H1 (cell line): ENCODE data around the gene PLEKHM3. TPM values are rescaled to one million over a fixed set of nuclear protein-coding genes. Genes with fewer than 3 reads are reported as not detected.
A peak's percentile ranks its signal among the peaks of the same experiment; 100 is the strongest.

Experiments used
- CTCF ChIA-PET: fragments of 300-600 bp; sonication (Branson Sonifier 250); formaldehyde crosslinking; loops from one replicate; lab custom pipeline; 2021; ENCODE audit not compliant: partially characterized antibody; lab: Charles Lee
- POLR2A ChIA-PET: fragments of 300-600 bp; sonication (Branson Sonifier 250); formaldehyde crosslinking; loops from one replicate; lab custom pipeline; 2021; ENCODE audit warnings: inconsistent platforms; ENCODE audit not compliant: partially characterized antibody; lab: Charles Lee
- DNase-seq, 2 experiments: peaks; one replicate each; pipeline versions ENCODE4 v3.0.0 to v3.0.0-alpha.2; 2010 to 2022; ENCODE audit warnings: low spot score in 2 of 2, low read depth in 1 of 2, mixed read lengths in 1 of 2
- FAIRE-seq: peaks from 2 replicates; lab custom pipeline; 2011; peaks lifted over from hg19 to GRCh38; lab: Jason Lieb, UNC
- H2AFZ ChIP-seq: 2 replicates; pipeline ENCODE4 v1.8.1; 2012; ENCODE audit warnings: low read length, inconsistent platforms
- H2AK5ac ChIP-seq: 2 replicates; pipeline ENCODE4 v1.6.1; 2013; ENCODE audit warnings: low read depth, low read length
- H2BK120ac ChIP-seq: replicated peaks from 2 replicates; pipeline ENCODE3; 2013; ENCODE audit warnings: low read depth, low read length, inconsistent platforms
- H2BK12ac ChIP-seq: 2 replicates; pipeline ENCODE4 v1.6.1; 2013; ENCODE audit warnings: low read depth, low read length
- H2BK15ac ChIP-seq: 2 replicates; pipeline ENCODE4 v1.6.1; 2013; ENCODE audit warnings: low read length
- H2BK20ac ChIP-seq: 2 replicates; pipeline ENCODE4 v1.6.1; 2013; ENCODE audit warnings: low read length
- H2BK5ac ChIP-seq: 2 replicates; pipeline ENCODE4 v1.6.1; 2013; ENCODE audit warnings: low read depth, low read length
- H3K14ac ChIP-seq: 2 replicates; pipeline ENCODE4 v1.6.1; 2013; ENCODE audit warnings: inconsistent platforms; ENCODE audit not compliant: insufficient read length
- H3K18ac ChIP-seq: 2 replicates; pipeline ENCODE4 v1.6.1; 2013; ENCODE audit warnings: low read length; ENCODE audit errors: extremely low read depth
- H3K23ac ChIP-seq: 2 replicates; pipeline ENCODE4 v1.6.1; 2013; ENCODE audit warnings: inconsistent platforms; ENCODE audit not compliant: insufficient read length
- H3K23me2 ChIP-seq: 2 replicates; pipeline ENCODE4 v1.6.1; 2013; ENCODE audit warnings: low read depth, low read length
- H3K27ac ChIP-seq: 2 replicates; pipeline ENCODE4 v1.6.1; 2011; ENCODE audit warnings: low read depth, low read length, inconsistent platforms
- H3K27me3 ChIP-seq, 4 experiments: replicated peaks in 1 of 4; 1 replicate in 1 of 4; 2 replicates in 3 of 4; pipeline versions ENCODE4 v1.6.1 to v1.8.1; 2011 to 2013; ENCODE audit warnings: low read length in 3 of 4, mild to moderate bottlenecking in 3 of 4, inconsistent platforms in 2 of 4, mixed read lengths in 2 of 4, moderate library complexity in 1 of 4; ENCODE audit not compliant: control insufficient read depth in 3 of 4, insufficient read depth in 3 of 4; ENCODE audit errors: extremely low read depth in 1 of 4
- H3K36me3 ChIP-seq, 4 experiments: 2 replicates each; pipeline versions ENCODE4 v1.6.1 to v1.8.1; 2011 to 2013; ENCODE audit warnings: mild to moderate bottlenecking in 4 of 4, low read length in 3 of 4, moderate library complexity in 2 of 4, control low read depth in 1 of 4, inconsistent platforms in 1 of 4; ENCODE audit not compliant: insufficient read depth in 4 of 4, control insufficient read depth in 2 of 4
- H3K4ac ChIP-seq: replicated peaks from 2 replicates; pipeline ENCODE3; 2013; ENCODE audit warnings: low read length, low read depth, mixed read lengths, inconsistent platforms; ENCODE audit not compliant: insufficient read length
- H3K4me1 ChIP-seq, 4 experiments: replicated peaks in 1 of 4; 1 replicate in 1 of 4; 2 replicates in 3 of 4; pipeline versions ENCODE4 v1.6.1 to v1.8.1; 2011 to 2013; ENCODE audit warnings: low read length in 3 of 4, inconsistent platforms in 2 of 4, mixed read lengths in 1 of 4; ENCODE audit not compliant: insufficient read depth in 4 of 4, control insufficient read depth in 3 of 4
- H3K4me2 ChIP-seq, 2 experiments: 2 replicates each; pipeline versions ENCODE4 v1.6.1 to v1.8.1; 2011 to 2013; ENCODE audit warnings: low read depth in 2 of 2, low read length in 2 of 2, control low read depth in 1 of 2, inconsistent platforms in 1 of 2, mild to moderate bottlenecking in 1 of 2; ENCODE audit not compliant: insufficient read depth in 1 of 2
- H3K4me3 ChIP-seq, 4 experiments: fragments of 200-600, 300-600 bp in 1 of 4; sonication (generic), shearing (Covaris generic), sonication (Bioruptor Twin) in 1 of 4; 2 replicates each; pipeline versions ENCODE4 v1.5.1 to v1.8.1; 2011 to 2016; ENCODE audit warnings: low read length in 4 of 4, low read depth in 3 of 4, control low read depth in 2 of 4, inconsistent platforms in 2 of 4, mild to moderate bottlenecking in 2 of 4, mixed read lengths in 1 of 4, moderate library complexity in 1 of 4; ENCODE audit not compliant: insufficient read depth in 2 of 4; ENCODE audit errors: extremely low read depth in 1 of 4
- H3K56ac ChIP-seq: replicated peaks from 2 replicates; pipeline ENCODE3; 2013; ENCODE audit warnings: low read depth, mild to moderate bottlenecking, mixed read lengths, low read length, inconsistent platforms; ENCODE audit not compliant: insufficient read length
- H3K79me1 ChIP-seq: 2 replicates; pipeline ENCODE4 v1.6.1; 2013; ENCODE audit warnings: low read depth, low read length, control low read depth
- H3K79me2 ChIP-seq, 2 experiments: 2 replicates each; pipeline versions ENCODE4 v1.6.1 to v1.8.1; 2012 to 2013; ENCODE audit warnings: low read length in 2 of 2, mild to moderate bottlenecking in 2 of 2, inconsistent platforms in 1 of 2; ENCODE audit not compliant: insufficient read depth in 2 of 2, control insufficient read depth in 1 of 2
- H3K9ac ChIP-seq, 4 experiments: replicated peaks in 1 of 4; 1 replicate in 1 of 4; 2 replicates in 3 of 4; pipeline versions ENCODE4 v1.6.1 to v1.8.1; 2011 to 2013; ENCODE audit warnings: low read depth in 3 of 4, low read length in 3 of 4, control low read depth in 2 of 4, mild to moderate bottlenecking in 2 of 4, moderate library complexity in 2 of 4, inconsistent platforms in 1 of 4; ENCODE audit errors: extremely low read depth in 1 of 4
- H3K9me3 ChIP-seq, 2 experiments: 2 replicates each; pipeline versions ENCODE4 v1.6.1 to v1.8.1; 2012 to 2013; ENCODE audit warnings: mild to moderate bottlenecking in 2 of 2, moderate library complexity in 2 of 2, control low read depth in 1 of 2, inconsistent platforms in 1 of 2, low read depth in 1 of 2, low read length in 1 of 2, mixed read lengths in 1 of 2; ENCODE audit not compliant: insufficient read depth in 2 of 2
- H4K20me1 ChIP-seq, 2 experiments: replicated peaks in 1 of 2; 2 replicates each; pipeline versions ENCODE3 to v1.8.1; 2011 to 2013; ENCODE audit warnings: inconsistent platforms in 2 of 2, low read length in 2 of 2, mild to moderate bottlenecking in 1 of 2; ENCODE audit not compliant: insufficient read depth in 2 of 2, control insufficient read depth in 1 of 2
- H4K5ac ChIP-seq: 2 replicates; pipeline ENCODE4 v1.6.1; 2013; ENCODE audit warnings: low read length, low read depth, mixed read lengths, inconsistent platforms; ENCODE audit not compliant: insufficient read length
- H4K8ac ChIP-seq: 2 replicates; pipeline ENCODE4 v1.8.0; 2013; ENCODE audit warnings: mild to moderate bottlenecking, moderate library complexity, low read length, inconsistent platforms; ENCODE audit not compliant: insufficient read depth; ENCODE audit errors: extremely low read depth
- H4K91ac ChIP-seq: replicated peaks from 2 replicates; pipeline ENCODE3; 2013; ENCODE audit warnings: low read length, mixed read lengths, inconsistent platforms; ENCODE audit not compliant: insufficient read length
- KDM1A ChIP-seq: fragments of 200-600, 300-600 bp; sonication (generic); IDR thresholded peaks from 2 replicates; pipeline ENCODE4 v1.7.1; 2016; ENCODE audit warnings: mild to moderate bottlenecking, low read length, borderline replicate concordance
- WGBS, 2 experiments: shearing (Covaris generic) in 1 of 2; methylation state at CpG; one replicate each; pipeline versions ENCODE4 v1.1.6 to v1.1.7; 2013 to 2015; ENCODE audit warnings: low lambda C conversion rate in 2 of 2, mixed read lengths in 2 of 2, inconsistent platforms in 1 of 2, low coverage in 1 of 2, missing lambda C conversion rate in 1 of 2; ENCODE audit not compliant: insufficient replicate concordance in 2 of 2, insufficient coverage in 1 of 2, insufficient read length in 1 of 2; ENCODE audit errors: extremely low coverage in 1 of 2, missing lambda C conversion rate in 1 of 2; 5-methylcytosine and 5-hydroxymethylcytosine counted together
- polyA plus RNA-seq, 7 experiments: library from polyadenylated mRNA; depleted of rRNA in 3 of 7; stranded (reverse) in 5 of 7; unstranded in 2 of 7; fragments of >200 nt in 5 of 7; fragments of 200-250 nt in 2 of 7; gene quantifications; 1 replicate in 5 of 7; 2 replicates in 1 of 7; 4 replicates in 1 of 7; pipeline versions ENCODE4 v1.2.1 to v1.2.3, GENCODE V29; 2011 to 2013; ENCODE audit warnings: missing spikeins in 2 of 7, mixed read lengths in 2 of 7
- total RNA-seq: library from RNA; stranded (reverse); fragmentation: NEBNext Ultra II Directional; extraction: Animal tissue kit (Norgen Biotek cat#: 25700); gene quantifications from 2 replicates; pipeline ENCODE4 v1.2.1, GENCODE V29; 2021

The PLEKHM3 gene
- total and polyA plus RNA-seq, 2 of the 8 experiments (the other 6 are each of a cell fraction or from before 2014, with no cell fraction given): 2.3 to 5.8 TPM

DNA sequence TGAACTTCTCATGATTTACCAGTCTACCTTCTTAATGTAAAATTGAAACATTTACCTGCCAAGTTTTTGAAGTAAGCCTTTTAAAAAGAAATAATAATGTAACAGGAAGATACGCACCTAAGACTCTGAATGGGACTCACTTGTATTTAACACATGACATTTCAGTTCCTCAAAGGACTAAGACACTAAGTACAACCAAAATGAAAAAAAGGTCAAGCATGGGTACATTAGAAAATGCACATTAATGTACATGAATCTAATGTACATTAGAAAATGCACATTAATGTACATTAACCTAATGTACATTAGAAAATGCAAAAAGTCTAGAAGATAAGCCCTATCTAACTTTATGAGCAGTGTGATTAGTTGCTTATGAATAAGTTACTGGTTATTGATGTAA, 186.3 kb downstream of the PLEKHM3 start:
- Histone ChIP-seq H2BK5ac (no peak overlapping the region), H2BK12ac (no peak overlapping the region), H3K79me2 (no peaks in the 10 kb centered on the region), H3K27ac (no peak overlapping the region), H2AK5ac (no peak overlapping the region), H2BK15ac (no peak overlapping the region), H3K4me3 (no peak overlapping the region), H3K36me3 (no peaks in the 10 kb centered on the region), H3K27me3 (no peaks in the 10 kb centered on the region), H3K23ac (no peak overlapping the region), H2BK120ac (no peak overlapping the region), H3K9me3 (no peaks in the 10 kb centered on the region), H2BK20ac (no peak overlapping the region), H3K23me2 (no peaks in the 10 kb centered on the region), H4K5ac (peak overlapping the region; percentile 92), H3K4me2 (no peak overlapping the region), H3K4ac (no peak overlapping the region), H4K20me1 (no peaks in the 10 kb centered on the region), H3K56ac (no peak overlapping the region), H2AFZ (no peak overlapping the region), H3K79me1 (no peaks in the 10 kb centered on the region), H4K91ac (no peak overlapping the region), H4K8ac (no peak overlapping the region), H3K18ac (no peak overlapping the region), H3K9ac (no peak overlapping the region), H3K4me1 (peaks cover 0 to 5% (median 3%) of the 10 kb centered on the region in 4 experiments; a peak in 4 of 7 replicates), H3K14ac (no peak overlapping the region)
- no peak for DNase-seq
- 96% methylated on average over 1 of the region's 1 CpG; no CpG with 5 or more reads in 1 of the 2 experiments for WGBS, 2 experiments
- CTCF ChIA-PET: interaction anchor here (0.5 kb wide), 1 partner anchor 231 kb away, joined by 4 read pairs; no protein-coding TSS in a partner anchor
- POLR2A ChIA-PET: no interaction called here
- FAIRE-seq: no peak
- TF ChIP-seq KDM1A: no peak
